Limb (tissue), 2 donors: ENCODE results near the gene ABLIM3.

Experiments
- DNase-seq, 2 donors: peaks; one replicate each; pipeline ENCODE4 v3.0.0-alpha.2; 2016; ENCODE audit errors: extremely low spot score in 2 of 2

Gene ABLIM3

GRCh38 chr5:149217096-149217802 lies 76.0 kb downstream of the ABLIM3 start:
- no peak for DNase-seq

DNA sequence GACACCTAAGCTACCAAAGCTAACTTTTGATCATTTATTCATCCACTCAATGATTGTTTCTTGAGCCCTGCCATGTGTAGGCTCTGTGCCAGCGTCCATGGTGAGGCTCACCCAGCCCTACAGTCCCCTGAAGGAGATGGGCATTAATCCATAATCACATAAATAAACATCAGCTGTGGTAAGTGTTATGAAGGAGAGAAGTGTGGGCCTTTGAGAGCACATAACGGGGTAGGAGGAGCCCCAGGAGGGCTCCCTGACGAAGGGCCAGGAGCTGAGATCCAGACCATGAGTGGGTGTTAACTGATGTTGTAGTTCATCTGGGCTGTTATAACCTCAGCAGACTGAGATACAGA lies 76.5 kb downstream of the ABLIM3 start:
- DNase-seq, result no peak

DNA sequence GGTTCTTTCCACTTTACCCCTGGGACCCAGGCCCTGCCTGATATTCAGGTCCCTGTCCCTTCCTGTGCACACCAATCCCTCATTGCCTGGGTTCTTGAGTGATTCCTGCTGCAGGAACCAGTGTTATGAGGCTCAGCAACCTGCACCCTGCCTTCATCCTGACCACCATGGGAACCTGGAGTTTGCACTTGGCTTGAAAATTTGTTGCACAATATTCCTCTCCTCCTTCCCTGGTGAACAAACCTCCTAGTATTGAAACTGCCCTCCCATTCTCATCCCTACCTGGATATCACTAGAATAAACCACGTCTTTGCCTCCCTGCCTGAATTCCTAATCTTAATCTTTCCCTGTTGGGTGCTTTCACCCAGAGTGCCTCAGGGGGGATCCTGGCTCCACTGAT lies 78.3 kb downstream of the ABLIM3 start:
- DNase-seq, result no peak

GRCh38 chr5:149220750-149221149 lies 79.5 kb downstream of the ABLIM3 start:
- DNase-seq, result no peak

GRCh38 chr5:149221326-149221725 lies 80.0 kb downstream of the ABLIM3 start:
- DNase-seq, result no peak

- DNase-seq, result no peak
These were observed 80.5 kb downstream of the ABLIM3 start for GRCh38 chr5:149221731-149222342.

DNA sequence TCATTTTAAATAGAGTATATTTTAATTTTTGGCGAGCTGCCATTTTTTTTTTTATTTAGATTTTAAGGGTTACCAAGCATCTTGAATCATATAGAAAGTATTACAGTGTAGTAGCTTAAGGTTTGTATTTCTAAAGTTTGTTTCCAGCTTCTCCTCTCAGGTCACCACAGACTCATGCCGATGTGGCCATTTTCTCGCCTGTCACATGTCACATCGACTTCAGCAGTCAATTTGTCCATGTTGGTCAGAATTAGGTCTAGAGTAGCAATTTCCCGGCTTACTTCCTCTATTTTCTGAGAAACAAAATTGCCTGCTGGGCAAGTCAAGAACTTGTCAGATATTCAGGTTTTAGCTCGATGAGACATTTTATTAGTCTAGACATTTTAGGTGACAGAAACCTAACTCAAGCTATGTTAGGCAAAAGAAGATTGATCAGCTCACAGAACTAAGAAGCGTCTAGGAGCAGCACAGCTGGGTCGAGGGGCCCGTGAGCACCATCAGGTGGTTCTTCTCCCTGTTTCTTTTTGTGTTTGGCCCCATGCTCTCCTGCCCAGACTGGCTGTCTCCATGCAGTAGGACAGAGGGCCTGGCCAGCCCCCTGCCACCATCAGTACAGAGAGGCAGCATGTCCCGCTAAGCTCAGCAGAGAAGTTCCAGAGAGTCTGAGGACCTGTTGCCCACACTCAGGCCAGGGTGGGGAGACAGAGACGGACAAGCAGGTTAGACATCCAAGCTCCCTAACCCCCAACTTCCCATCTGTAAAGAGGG lies 82.0 kb downstream of the ABLIM3 start:
- DNase-seq, result no peak

- no peak for DNase-seq
These were observed 83.0 kb downstream of the ABLIM3 start for GRCh38 chr5:149224282-149224681.

DNA sequence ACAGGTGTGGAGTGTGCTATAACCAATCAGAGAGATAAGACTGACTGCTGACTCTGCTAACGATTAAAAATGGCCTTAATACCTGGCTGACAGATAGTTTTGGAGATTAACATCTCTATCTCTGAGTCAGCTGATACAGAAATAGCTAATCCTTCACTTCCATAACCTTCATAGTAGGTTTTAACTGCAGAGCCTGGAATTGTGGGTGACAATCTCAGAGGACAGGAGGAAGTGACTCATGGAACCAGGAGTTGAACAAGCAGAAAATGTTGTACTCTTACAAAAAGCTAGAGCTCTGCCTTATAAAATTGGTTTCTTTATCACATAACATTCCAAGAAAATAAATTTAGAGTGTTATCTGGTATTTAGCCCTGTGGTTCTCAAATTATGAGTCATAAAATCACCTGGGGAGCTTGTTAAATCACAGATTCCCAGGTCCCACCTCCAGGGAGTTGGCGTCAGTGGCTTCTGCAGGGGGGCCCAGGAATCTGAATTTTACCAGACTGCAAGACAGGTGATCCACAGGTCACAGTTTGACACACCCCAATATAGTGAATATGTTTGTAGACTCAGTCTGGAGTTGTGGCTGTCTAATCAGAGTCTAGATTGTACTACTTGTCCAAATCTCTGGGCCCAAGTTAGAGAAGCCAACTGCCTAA lies 86.0 kb downstream of the ABLIM3 start:
- DNase-seq, result no peak

DNA sequence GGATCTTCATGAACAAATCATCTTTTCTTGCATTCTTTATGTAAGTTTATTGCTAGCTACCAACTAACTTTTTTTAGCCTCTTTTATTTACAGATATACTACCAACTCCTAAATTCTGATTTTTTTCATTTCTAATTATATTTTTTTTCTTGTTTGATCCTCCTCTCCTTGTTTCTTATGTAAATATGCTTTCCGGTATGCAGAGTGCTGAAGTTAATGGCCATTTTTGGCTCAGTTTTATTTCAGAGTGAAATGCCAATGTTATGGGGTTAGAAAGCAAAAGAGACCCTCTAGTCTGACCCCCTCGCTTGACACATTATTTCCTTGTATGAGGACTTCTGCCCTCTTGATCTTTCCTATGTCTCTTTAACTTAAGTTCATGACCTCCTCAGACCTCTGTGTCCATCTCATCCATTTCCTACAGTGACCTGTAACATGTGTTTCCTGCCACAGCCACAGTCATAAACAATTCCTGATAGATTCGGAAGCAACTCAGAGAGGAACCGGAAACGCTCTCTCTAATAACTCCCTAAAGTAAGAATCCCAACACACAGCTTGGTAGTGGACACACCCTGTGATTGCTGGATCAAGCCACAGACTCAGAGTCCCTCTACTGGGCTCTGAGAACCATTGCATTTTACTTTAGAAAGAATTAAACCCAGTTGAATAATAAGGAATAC lies 87.5 kb downstream of the ABLIM3 start:
- peak in 1 of 2 donors; percentile 71 for DNase-seq

- peak in 1 of 2 donors; percentile 42 for DNase-seq
These were observed 88.1 kb downstream of the ABLIM3 start for GRCh38 chr5:149229298-149229937.

DNA sequence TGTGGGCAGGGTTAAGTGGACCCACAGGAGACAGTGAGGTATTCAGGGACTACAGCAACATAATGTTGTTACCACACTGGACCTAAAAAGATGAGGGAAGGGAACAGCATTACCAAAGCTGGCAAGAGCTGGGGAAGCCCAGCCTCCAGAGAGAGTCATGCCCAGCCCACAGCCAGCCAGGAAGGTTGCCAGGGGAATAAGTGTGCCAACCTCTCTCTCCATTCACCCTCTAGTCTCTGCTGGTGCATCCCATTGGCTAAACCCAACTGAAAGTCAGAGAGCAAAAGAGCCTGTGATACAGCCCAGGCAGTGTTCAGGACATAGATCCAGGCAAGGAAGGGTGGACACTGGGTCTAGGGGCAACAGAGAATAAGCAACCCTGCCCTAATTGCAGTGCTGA lies 94.5 kb downstream of the ABLIM3 start:
- DNase-seq, result no peak

- DNase-seq, result no peak
These were observed 96.4 kb downstream of the ABLIM3 start for GRCh38 chr5:149237662-149238061.

GRCh38 chr5:149238540-149238939 lies 97.2 kb downstream of the ABLIM3 start:
- no peak for DNase-seq

GRCh38 chr5:149239917-149240316 lies 98.6 kb downstream of the ABLIM3 start:
- DNase-seq, result no peak

- no peak for DNase-seq
These were observed 99.2 kb downstream of the ABLIM3 start for GRCh38 chr5:149240354-149240998.

DNA sequence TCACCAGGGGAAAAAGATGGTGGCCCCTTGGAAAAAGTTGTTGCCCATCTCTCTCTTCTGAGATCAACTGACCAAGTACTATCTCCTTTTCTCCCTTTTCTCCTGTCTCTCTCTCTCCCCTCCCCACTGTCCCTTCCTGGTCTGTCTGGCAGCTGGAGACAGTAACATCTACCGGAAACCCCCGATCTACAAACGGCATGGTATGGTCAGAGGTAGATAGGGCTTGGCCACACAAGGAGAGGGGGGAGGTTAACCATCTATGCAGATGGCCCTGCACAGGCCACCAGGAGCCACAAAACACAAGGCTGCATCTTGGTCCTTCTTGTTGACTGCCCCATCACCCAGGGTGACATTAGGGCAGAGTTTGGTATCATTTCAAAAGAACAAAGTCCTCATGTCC lies 101.0 kb downstream of the ABLIM3 start:
- DNase-seq, result no peak

DNA sequence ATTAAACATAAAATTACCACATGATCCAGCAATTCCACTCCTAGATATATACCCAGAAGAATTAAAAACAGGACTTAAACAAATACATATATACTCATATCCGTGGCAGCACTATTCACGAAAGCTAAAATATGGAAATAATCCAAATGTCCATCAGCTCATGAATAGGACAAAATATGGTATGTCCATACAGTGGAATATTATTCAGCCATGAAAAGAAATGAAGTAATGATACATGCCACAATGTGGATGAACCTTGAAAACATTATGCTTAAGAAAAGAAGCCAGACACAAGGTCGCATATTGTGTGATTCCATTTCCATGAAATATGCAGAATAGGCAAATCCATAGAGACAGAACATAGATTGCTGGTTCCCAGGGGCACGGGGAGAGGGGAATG lies 105.6 kb downstream of the ABLIM3 start:
- DNase-seq, result no peak

GRCh38 chr5:149247726-149248125 lies 106.4 kb downstream of the ABLIM3 start:
- no peak for DNase-seq

- DNase-seq, result no peak
These were observed 110.3 kb downstream of the ABLIM3 start for GRCh38 chr5:149251546-149251945.

DNA sequence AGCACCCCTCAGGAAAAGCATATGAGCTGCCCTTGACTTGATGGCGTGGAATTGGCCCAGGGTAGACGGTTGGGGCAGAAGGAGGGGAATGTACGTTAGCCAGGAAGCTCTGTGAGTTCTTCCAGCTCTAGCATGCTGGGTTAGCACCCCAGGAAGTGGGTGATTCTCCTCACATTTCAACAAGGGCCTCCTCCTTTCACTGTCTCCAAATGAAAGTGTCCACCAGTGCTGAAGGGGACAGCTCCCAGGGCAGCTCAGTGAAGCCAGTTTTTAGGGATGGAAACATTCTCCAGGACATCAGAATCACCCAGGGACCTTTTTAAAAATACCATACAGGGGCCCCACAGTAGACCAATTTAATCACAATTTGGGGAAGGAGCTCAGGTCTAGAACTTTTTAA lies 113.2 kb downstream of the ABLIM3 start:
- peak in 1 of 2 donors; percentile 40 for DNase-seq
